Right cardiac atrium (tissue), 5 donors: ENCODE results near the gene RSU1. TPM values are rescaled to one million over a fixed set of nuclear protein-coding genes. Genes with fewer than 3 reads are reported as not detected.

Experiments
- ATAC-seq, 2 donors: fragments of 200-7000 bp; cut with Tn5 transposase; one replicate each; pipeline versions ENCODE4 v1.8.0 to v1.9.1; 2020; ENCODE audit warnings: moderate library complexity in 2 of 2, mild to moderate bottlenecking in 1 of 2
- DNase-seq, 3 donors: peaks; one replicate each; pipeline ENCODE4 v3.0.0-alpha.2; 2020
- H3K27ac ChIP-seq: one replicate; pipeline ENCODE4 v1.5.1; 2013; ENCODE audit warnings: mild to moderate bottlenecking, low read length, control low read depth, moderate library complexity
- H3K27me3 ChIP-seq: one replicate; pipeline ENCODE4 v1.6.1; 2013; ENCODE audit not compliant: control insufficient read depth, insufficient read depth
- H3K4me1 ChIP-seq: one replicate; pipeline ENCODE4 v1.6.1; 2013; ENCODE audit warnings: low read length; ENCODE audit not compliant: control insufficient read depth, insufficient read depth
- H3K4me3 ChIP-seq: one replicate; pipeline ENCODE4 v1.5.1; 2013; ENCODE audit warnings: low read length, control low read depth
- H3K9me3 ChIP-seq: one replicate; pipeline ENCODE4 v1.6.1; 2013; ENCODE audit warnings: low read length; ENCODE audit not compliant: control insufficient read depth
- WGBS: extraction: QIAGEN DNeasy Blood & Tissue Kit; methylation state at CpG from one replicate; pipeline ENCODE4 v1.1.7; 2013; 5-methylcytosine and 5-hydroxymethylcytosine counted together
- intact Hi-C, 4 donors: fragments of 100-400 bp; cut with DNase I; formaldehyde crosslinking; loops; one replicate each; pipeline versions ENCODE4 v1.11.0 to v1.14.0; 2022 to 2023
- polyA plus RNA-seq: library from polyadenylated mRNA; stranded (reverse); fragments of 200-250 nt; gene quantifications from one replicate; pipeline ENCODE4 v1.2.3, GENCODE V29; 2013
- total RNA-seq, 4 donors: library from RNA; stranded (reverse); fragmentation: NEBNext Ultra II Directional; extraction: Animal tissue kit (Norgen Biotek cat#: 25700); gene quantifications; one replicate each; pipeline ENCODE4 v1.2.1, GENCODE V29; 2021
- donor health status: healthy with polysubstance abuse.
- donor health status: DM: no; HTN: yes; CAD: no.
- donor health status: DM: no; HTN: no; CAD: no.
- donor health status: DM: no; HTN: yes; CAD: no; lungs with severe emphysema.
- donor health status: DM: yes; HTN: yes; CAD: no.

RSU1 gene
- total and polyA plus RNA-seq, 5 donors, result 44.4 to 53.4 (median 48.2) TPM

- no peaks in the 10 kb centered on the region for H3K4me1 ChIP-seq
These were observed 5.6 kb upstream of the RSU1 start for GRCh38 chr10:16822726-16823360.

GRCh38 chr10:16822027-16822426, 4.8 kb upstream of the RSU1 start:
- Histone ChIP-seq H3K27me3 (no peaks in the 10 kb centered on the region), H3K4me1 (no peaks in the 10 kb centered on the region), H3K9me3 (peaks cover 5% of the 10 kb centered on the region), H3K4me3 (no peak overlapping the region), H3K27ac (no peak overlapping the region)
- no peak for ATAC-seq
- intact Hi-C loops, result no loop called here
- no peak for DNase-seq
- WGBS, result 91% methylated on average over 2 of the region's 2 CpGs

More at GRCh38 chr10:16822726-16823360, 5.6 kb upstream of the RSU1 start:
- ATAC-seq, result no peak
- no peak for DNase-seq
- no peak overlapping the region for H3K27ac ChIP-seq
- peaks cover 5% of the 10 kb centered on the region for H3K9me3 ChIP-seq
- intact Hi-C loops, result no loop called here
- WGBS, result 91% methylated on average over 4 of the region's 4 CpGs
- H3K4me3 ChIP-seq, result no peak overlapping the region
- no peaks in the 10 kb centered on the region for H3K27me3 ChIP-seq

GRCh38 chr10:16820421-16820820, 3.2 kb upstream of the RSU1 start:
- Histone ChIP-seq H3K27me3 (no peaks in the 10 kb centered on the region), H3K27ac (no peak overlapping the region), H3K4me1 (peaks cover 8% of the 10 kb centered on the region), H3K9me3 (peaks cover 5% of the 10 kb centered on the region), H3K4me3 (no peak overlapping the region)
- no peak for DNase-seq
- no peak for ATAC-seq
- intact Hi-C loops, result no loop called here
- WGBS, result 88% methylated on average over 5 of the region's 5 CpGs

- H3K27me3 ChIP-seq, result no peaks in the 10 kb centered on the region
- ATAC-seq, result no peak
- H3K4me1 ChIP-seq, result peaks cover 8% of the 10 kb centered on the region
- no peak overlapping the region for H3K4me3 ChIP-seq
- WGBS, result 87% methylated on average over 1 of the region's 1 CpG
- H3K9me3 ChIP-seq, result peaks cover 5% of the 10 kb centered on the region
- intact Hi-C loops, result no loop called here
- no peak overlapping the region for H3K27ac ChIP-seq
- DNase-seq, result no peak
These were observed 2.8 kb upstream of the RSU1 start for GRCh38 chr10:16820018-16820417.

- Histone ChIP-seq H3K4me1 (peaks cover 8% of the 10 kb centered on the region), H3K27ac (no peak overlapping the region), H3K27me3 (no peaks in the 10 kb centered on the region), H3K4me3 (no peak overlapping the region), H3K9me3 (peaks cover 5% of the 10 kb centered on the region)
- 63% methylated on average over 3 of the region's 3 CpGs for WGBS
- DNase-seq (no peak), ATAC-seq (no peak)
- intact Hi-C loops, result no loop called here
These were observed 2.2 kb upstream of the RSU1 start for GRCh38 chr10:16819436-16819835.

- DNase-seq, result no peak
These were observed 1.8 kb upstream of the RSU1 start for GRCh38 chr10:16819026-16819425.

GRCh38 chr10:16816830-16817124, 447 bp downstream of the RSU1 start:
- peak overlapping the region; percentile 82 for H3K4me3 ChIP-seq
- ATAC-seq, result no peak
- no peak for DNase-seq
- peaks cover 1% of the 10 kb centered on the region for H3K9me3 ChIP-seq
- no peaks in the 10 kb centered on the region for H3K27me3 ChIP-seq
- WGBS, result 4% methylated on average over 12 of the region's 12 CpGs
- peaks cover 8% of the 10 kb centered on the region for H3K4me1 ChIP-seq
- intact Hi-C loops, result no loop called here
- H3K27ac ChIP-seq, result peak overlapping the region; percentile 65

More at GRCh38 chr10:16819026-16819425, 1.8 kb upstream of the RSU1 start:
- Histone ChIP-seq H3K27ac (no peak overlapping the region), H3K4me3 (no peak overlapping the region), H3K27me3 (no peaks in the 10 kb centered on the region), H3K4me1 (peaks cover 8% of the 10 kb centered on the region), H3K9me3 (peaks cover 5% of the 10 kb centered on the region)
- intact Hi-C loops, result no loop called here
- WGBS, result 86% methylated on average over 6 of the region's 6 CpGs
- no peak for ATAC-seq

- ATAC-seq (no peak), DNase-seq (peak in 1 of 3 donors; percentile 61)
- no peaks in the 10 kb centered on the region for H3K9me3 ChIP-seq
- H3K4me1 ChIP-seq, result peaks cover 8% of the 10 kb centered on the region
- no peak overlapping the region for H3K27ac ChIP-seq
- WGBS, result 59% methylated on average over 4 of the region's 4 CpGs
- H3K27me3 ChIP-seq, result no peaks in the 10 kb centered on the region
- intact Hi-C loops, result no loop called here
- H3K4me3 ChIP-seq, result peak overlapping the region; percentile 82
These were observed 1.1 kb downstream of the RSU1 start for GRCh38 chr10:16816171-16816570.

- no peak for ATAC-seq
- no peaks in the 10 kb centered on the region for H3K9me3 ChIP-seq
- no peak overlapping the region for H3K27ac ChIP-seq
- no peaks in the 10 kb centered on the region for H3K27me3 ChIP-seq
- peaks cover 11% of the 10 kb centered on the region for H3K4me1 ChIP-seq
- no peak for DNase-seq
- intact Hi-C loops, result no loop called here
- WGBS, result 93% methylated on average over 3 of the region's 3 CpGs
- H3K4me3 ChIP-seq, result no peak overlapping the region
These were observed 3.2 kb downstream of the RSU1 start for GRCh38 chr10:16814012-16814411.

- H3K4me1 ChIP-seq, result peaks cover 11% of the 10 kb centered on the region
- DNase-seq (no peak), ATAC-seq (no peak)
- WGBS, result 54% methylated on average over 4 of the region's 4 CpGs
- no peak overlapping the region for H3K27ac ChIP-seq
- H3K27me3 ChIP-seq, result no peaks in the 10 kb centered on the region
- no peak overlapping the region for H3K4me3 ChIP-seq
- intact Hi-C loops, result no loop called here
- H3K9me3 ChIP-seq, result no peaks in the 10 kb centered on the region
These were observed 4.5 kb downstream of the RSU1 start for GRCh38 chr10:16812676-16813075.

GRCh38 chr10:16811765-16812164, 5.5 kb downstream of the RSU1 start:
- peak in 1 of 2 donors; percentile 30 for ATAC-seq
- Histone ChIP-seq H3K27me3 (no peaks in the 10 kb centered on the region), H3K9me3 (no peaks in the 10 kb centered on the region), H3K4me1 (peaks cover 11% of the 10 kb centered on the region), H3K27ac (no peak overlapping the region), H3K4me3 (no peak overlapping the region)
- WGBS, result 71% methylated on average over 6 of the region's 6 CpGs
- intact Hi-C loops, result no loop called here
- no peak for DNase-seq

- intact Hi-C loops, result no loop called here
- Histone ChIP-seq H3K27me3 (no peaks in the 10 kb centered on the region), H3K9me3 (no peaks in the 10 kb centered on the region), H3K4me3 (no peak overlapping the region), H3K27ac (no peak overlapping the region), H3K4me1 (peaks cover 10% of the 10 kb centered on the region)
- WGBS, result 73% methylated on average over 3 of the region's 3 CpGs
- no peak for ATAC-seq
- DNase-seq, result no peak
These were observed 5.9 kb downstream of the RSU1 start for GRCh38 chr10:16811292-16811691.
